Caco-2 (cell line): Measurements from ENCODE around the gene PSMG2. TPM values are rescaled to one million over a fixed set of nuclear protein-coding genes. Genes with fewer than 3 reads are reported as not detected.

ENCODE experiments used
- BruUV-seq: library from RNA; stranded (reverse); fragments of 400-500 nt; replicated peaks from 2 replicates; lab custom pipeline; 2021; lab: Mats Ljungman, UMichigan
- CTCF ChIA-PET: fragments of 300-600 bp; sonication (Branson Sonifier 250); formaldehyde crosslinking; loops from one replicate; lab custom pipeline; 2022; ENCODE audit warnings: antibody characterized with exemption; lab: Charles Lee
- POLR2A ChIA-PET: fragments of 300-600 bp; sonication (Branson Sonifier 250); formaldehyde crosslinking; loops from one replicate; lab custom pipeline; 2022; ENCODE audit warnings: antibody characterized with exemption; lab: Charles Lee
- DNase-seq, 2 experiments: peaks; one replicate each; pipeline versions ENCODE4 v3.0.0 to v3.0.0-alpha.2; 2020 to 2022
- H3K27me3 ChIP-seq: replicated peaks from 2 replicates; pipeline ENCODE4 v1.6.0; 2011; ENCODE audit warnings: low read length; ENCODE audit not compliant: control insufficient read depth, insufficient read depth
- H3K36me3 ChIP-seq: 2 replicates; pipeline ENCODE4 v1.5.1; 2011; ENCODE audit warnings: low read length; ENCODE audit not compliant: control insufficient read depth, insufficient read depth
- H3K4me1 ChIP-seq: fragments of 250-450 bp; sonication (Bioruptor Pico); 2 replicates; pipeline ENCODE4 v1.5.1; 2020; ENCODE audit warnings: mild to moderate bottlenecking
- H3K4me3 ChIP-seq: 2 replicates; pipeline ENCODE4 v1.5.1; 2011; ENCODE audit warnings: low read depth, mild to moderate bottlenecking, control low read depth, low read length
- H3K9me3 ChIP-seq: fragments of 250-450 bp; sonication (Bioruptor Pico); 2 replicates; pipeline ENCODE4 v1.5.1; 2020; ENCODE audit warnings: mild to moderate bottlenecking, moderate library complexity
- H3K27ac Mint-ChIP-seq: one replicate; pipeline ENCODE4 v1.8.0; 2022; ENCODE audit warnings: mixed read lengths; ENCODE audit not compliant: unreplicated experiment
- H3K27me3 Mint-ChIP-seq: one replicate; pipeline ENCODE4 v1.8.0; 2022; ENCODE audit warnings: mixed read lengths; ENCODE audit not compliant: insufficient read depth, unreplicated experiment
- H3K36me3 Mint-ChIP-seq: one replicate; pipeline ENCODE4 v1.8.0; 2022; ENCODE audit warnings: mild to moderate bottlenecking, mixed read lengths; ENCODE audit not compliant: insufficient read depth, unreplicated experiment
- H3K4me1 Mint-ChIP-seq: one replicate; pipeline ENCODE4 v1.8.0; 2022; ENCODE audit warnings: low read depth, mixed read lengths; ENCODE audit not compliant: unreplicated experiment
- H3K4me3 Mint-ChIP-seq: one replicate; pipeline ENCODE4 v1.8.0; 2022; ENCODE audit warnings: mild to moderate bottlenecking, moderate library complexity, mixed read lengths; ENCODE audit not compliant: unreplicated experiment
- H3K9me3 Mint-ChIP-seq: one replicate; pipeline ENCODE4 v1.8.0; 2022; ENCODE audit warnings: mixed read lengths; ENCODE audit not compliant: unreplicated experiment
- intact Hi-C: fragments of 100-400 bp; cut with micrococcal nuclease; formaldehyde crosslinking; loops from one replicate; pipeline ENCODE4 v1.10.0; 2022; ENCODE audit not compliant: unreplicated experiment
- total RNA-seq: library from RNA; stranded (reverse); gene quantifications from 2 replicates; pipeline ENCODE4 v1.2.3, GENCODE V29; 2022
- TF ChIP-seq, protein P1 (sequence below), 2 experiments: fragments of 200-600 bp in 1 of 2; IDR thresholded peaks; 1 replicate in 1 of 2; 2 replicates in 1 of 2; pipeline versions ENCODE4 v1.5.1 to v1.8.0; 2011 to 2022; ENCODE audit warnings: antibody characterized with exemption in 1 of 2, control low read depth in 1 of 2, inconsistent platforms in 1 of 2, low read depth in 1 of 2, low read length in 1 of 2, mild to moderate bottlenecking in 1 of 2, moderate library complexity in 1 of 2; ENCODE audit not compliant: insufficient read depth in 1 of 2, severe bottlenecking in 1 of 2, unreplicated experiment in 1 of 2

PSMG2 gene
- total RNA-seq, 1 experiment from 2014 or later: 108 TPM

- POLR2A ChIA-PET: no interaction called here
- intact Hi-C loops: no loop called here
- H3K4me1 Mint-ChIP-seq: no peaks in the 10 kb centered on the region
- CTCF ChIA-PET: interaction anchor here (0.6 kb wide), 1 partner anchor 171 kb away, joined by 4 read pairs; no protein-coding TSS in a partner anchor
- Histone ChIP-seq H3K4me1 (no peaks in the 10 kb centered on the region), H3K9me3 (no peaks in the 10 kb centered on the region), H3K36me3 (no peaks in the 10 kb centered on the region), H3K27me3 (no peaks in the 10 kb centered on the region), H3K4me3 (no peak overlapping the region)
- H3K36me3 Mint-ChIP-seq: peaks cover 5% of the 10 kb centered on the region
- no peak overlapping the region for H3K4me3 Mint-ChIP-seq
- no peaks in the 10 kb centered on the region for H3K27me3 Mint-ChIP-seq
- TF ChIP-seq, protein P1, sequence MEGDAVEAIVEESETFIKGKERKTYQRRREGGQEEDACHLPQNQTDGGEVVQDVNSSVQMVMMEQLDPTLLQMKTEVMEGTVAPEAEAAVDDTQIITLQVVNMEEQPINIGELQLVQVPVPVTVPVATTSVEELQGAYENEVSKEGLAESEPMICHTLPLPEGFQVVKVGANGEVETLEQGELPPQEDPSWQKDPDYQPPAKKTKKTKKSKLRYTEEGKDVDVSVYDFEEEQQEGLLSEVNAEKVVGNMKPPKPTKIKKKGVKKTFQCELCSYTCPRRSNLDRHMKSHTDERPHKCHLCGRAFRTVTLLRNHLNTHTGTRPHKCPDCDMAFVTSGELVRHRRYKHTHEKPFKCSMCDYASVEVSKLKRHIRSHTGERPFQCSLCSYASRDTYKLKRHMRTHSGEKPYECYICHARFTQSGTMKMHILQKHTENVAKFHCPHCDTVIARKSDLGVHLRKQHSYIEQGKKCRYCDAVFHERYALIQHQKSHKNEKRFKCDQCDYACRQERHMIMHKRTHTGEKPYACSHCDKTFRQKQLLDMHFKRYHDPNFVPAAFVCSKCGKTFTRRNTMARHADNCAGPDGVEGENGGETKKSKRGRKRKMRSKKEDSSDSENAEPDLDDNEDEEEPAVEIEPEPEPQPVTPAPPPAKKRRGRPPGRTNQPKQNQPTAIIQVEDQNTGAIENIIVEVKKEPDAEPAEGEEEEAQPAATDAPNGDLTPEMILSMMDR (IDR thresholded peaks at IDR 0.05; ENCODE audit: insufficient read depth in 1 of 2, low read depth in 1 of 2, low read length in 1 of 2, severe bottlenecking in 1 of 2, unreplicated experiment in 1 of 2): no peak
- H3K27ac Mint-ChIP-seq: peak overlapping the region; percentile 45
- DNase-seq: no peak
- H3K9me3 Mint-ChIP-seq: no peaks in the 10 kb centered on the region
- BruUV-seq: no TSS peak
Measured at GRCh38 chr18:12749121-12749520, 46.3 kb downstream of the PSMG2 start.

- DNase-seq: no peak
- POLR2A ChIA-PET: no interaction called here
- no peaks in the 10 kb centered on the region for H3K36me3 ChIP-seq
- no peaks in the 10 kb centered on the region for H3K27me3 ChIP-seq
- no peak overlapping the region for H3K27ac Mint-ChIP-seq
- H3K27me3 Mint-ChIP-seq: no peaks in the 10 kb centered on the region
- H3K4me1 Mint-ChIP-seq: no peaks in the 10 kb centered on the region
- no peaks in the 10 kb centered on the region for H3K9me3 Mint-ChIP-seq
- no peaks in the 10 kb centered on the region for H3K9me3 ChIP-seq
- intact Hi-C loops: no loop called here
- BruUV-seq: no TSS peak
- CTCF ChIA-PET: no interaction called here
- TF ChIP-seq, protein P1 (IDR thresholded peaks at IDR 0.05; ENCODE audit: insufficient read depth in 1 of 2, low read depth in 1 of 2, low read length in 1 of 2, severe bottlenecking in 1 of 2, unreplicated experiment in 1 of 2): no peak
- H3K4me3 Mint-ChIP-seq: no peak overlapping the region
- H3K4me1 ChIP-seq: no peaks in the 10 kb centered on the region
- H3K36me3 Mint-ChIP-seq: peaks cover 5% of the 10 kb centered on the region
- no peak overlapping the region for H3K4me3 ChIP-seq
Measured at GRCh38 chr18:12750076-12750714, 47.4 kb downstream of the PSMG2 start.

DNA sequence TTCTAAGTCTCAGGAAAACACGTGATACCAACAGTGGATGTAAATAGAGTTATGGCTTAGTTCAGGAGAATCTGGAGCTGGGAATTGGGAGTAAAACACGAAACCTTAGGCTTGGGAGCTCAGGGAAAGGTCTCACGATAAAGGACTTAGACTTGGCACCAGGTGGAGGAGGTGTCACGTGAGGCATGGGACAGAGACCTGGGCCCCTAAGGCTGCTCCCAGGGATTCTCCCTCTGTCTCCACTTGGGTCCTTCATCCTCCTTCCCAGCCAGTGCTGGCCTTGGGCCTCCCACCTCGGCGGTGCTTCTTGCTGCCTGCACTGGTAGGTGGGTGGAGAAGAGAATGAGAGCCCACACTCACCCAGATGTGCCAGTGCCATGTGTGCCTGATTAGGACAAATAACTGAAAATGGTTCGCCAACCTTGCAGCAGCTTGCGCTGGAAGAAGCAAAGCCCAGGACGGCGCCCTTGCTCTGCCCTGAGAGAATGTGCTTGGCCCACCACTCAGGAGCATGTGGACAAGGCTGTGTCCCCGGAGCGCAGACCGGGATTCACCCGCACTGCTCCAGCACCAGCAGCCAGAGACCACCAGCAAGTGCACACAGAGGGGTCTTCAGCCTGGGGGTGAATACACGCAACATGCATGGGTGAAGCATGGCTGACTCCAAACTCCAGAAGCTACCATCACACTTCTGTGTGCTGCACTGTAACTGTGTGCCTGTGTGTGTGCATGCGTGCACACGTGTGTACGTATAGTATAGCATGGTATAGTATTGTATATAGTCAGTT, 48.1 kb downstream of the PSMG2 start:
- H3K4me1 ChIP-seq: no peaks in the 10 kb centered on the region
- no TSS peak for BruUV-seq
- POLR2A ChIA-PET: no interaction called here
- intact Hi-C loops: no loop called here
- H3K4me1 Mint-ChIP-seq: no peaks in the 10 kb centered on the region
- no peaks in the 10 kb centered on the region for H3K27me3 ChIP-seq
- H3K4me3 Mint-ChIP-seq: no peak overlapping the region
- TF ChIP-seq, protein P1 (IDR thresholded peaks at IDR 0.05; ENCODE audit: insufficient read depth in 1 of 2, low read depth in 1 of 2, low read length in 1 of 2, severe bottlenecking in 1 of 2, unreplicated experiment in 1 of 2): no peak
- H3K27ac Mint-ChIP-seq: no peak overlapping the region
- CTCF ChIA-PET: no interaction called here
- no peaks in the 10 kb centered on the region for H3K9me3 ChIP-seq
- H3K9me3 Mint-ChIP-seq: no peaks in the 10 kb centered on the region
- DNase-seq: no peak
- no peak overlapping the region for H3K4me3 ChIP-seq
- H3K36me3 Mint-ChIP-seq: peaks cover 5% of the 10 kb centered on the region
- no peaks in the 10 kb centered on the region for H3K27me3 Mint-ChIP-seq
- no peaks in the 10 kb centered on the region for H3K36me3 ChIP-seq
